GM19397 (cell line): ENCODE data around the gene PRAMEF10.
"Not testable (repeated sequence)": the region's sequence is repeated elsewhere in the genome, so short reads cannot be mapped to it uniquely, and the experiment has no call there.

ENCODE experiments used
- ATAC-seq: cut with Tn5 transposase; IDR thresholded peaks from one replicate; pipeline ENCODE4 v1.9.1; 2021; ENCODE audit warnings: mild to moderate bottlenecking, moderate library complexity; ENCODE audit not compliant: unreplicated experiment

Gene PRAMEF10

GRCh38 chr1:12898170-12898569 lies at the start of gene PRAMEF10:
TSS of gene PRAMEF10 (minus strand) at chr1:12898270. CDS start at chr1:12895847, 2,423 bp downstream.
- ATAC-seq, result not testable (repeated sequence)

- not testable (repeated sequence) for ATAC-seq
Observed at GRCh38 chr1:12947480-12947879, 49.4 kb upstream of the PRAMEF10 start, which contains the start of gene PRAMEF6. TSS of gene PRAMEF6 (minus strand) at chr1:12947580. CDS start at chr1:12942518, 5,062 bp downstream.

GRCh38 chr1:12924368-12924767 lies 26.3 kb upstream of the PRAMEF10 start:
- not testable (repeated sequence) for ATAC-seq

GRCh38 chr1:12921749-12922148 lies 23.7 kb upstream of the PRAMEF10 start:
- ATAC-seq, result not testable (repeated sequence)

- ATAC-seq, result not testable (repeated sequence)
Observed at GRCh38 chr1:12916310-12916709, 18.2 kb upstream of the PRAMEF10 start, which contains the start of gene PRAMEF7. TSS of gene PRAMEF7 (plus strand) at chr1:12916610. CDS start at chr1:12917693, 1,083 bp downstream.

GRCh38 chr1:12903793-12904572 lies 5.9 kb upstream of the PRAMEF10 start:
- not testable (repeated sequence) for ATAC-seq

- ATAC-seq, result not testable (repeated sequence)
Observed at GRCh38 chr1:12899186-12899585, 1.1 kb upstream of the PRAMEF10 start.

GRCh38 chr1:12886101-12886500 lies 12.0 kb downstream of the PRAMEF10 start, which contains the start of gene PRAMEF4:
TSS of gene PRAMEF4 (minus strand) at chr1:12886201. CDS start at chr1:12883394, 2,807 bp downstream.
- not testable (repeated sequence) for ATAC-seq

- not testable (repeated sequence) for ATAC-seq
Observed at GRCh38 chr1:12878453-12878852, 19.6 kb downstream of the PRAMEF10 start.

- not testable (repeated sequence) for ATAC-seq
Observed at GRCh38 chr1:12863131-12863880, 34.8 kb downstream of the PRAMEF10 start.

- not testable (repeated sequence) for ATAC-seq
Observed at GRCh38 chr1:12856786-12857185, 41.3 kb downstream of the PRAMEF10 start, which contains the start of gene PRAMEF2. TSS of gene PRAMEF2 (plus strand) at chr1:12857086. CDS start at chr1:12859010, 1,924 bp downstream.

- no peak for ATAC-seq
Observed at GRCh38 chr1:12851779-12852178, 46.3 kb downstream of the PRAMEF10 start.

- ATAC-seq, result not testable (repeated sequence)
Observed at GRCh38 chr1:12848620-12849019, 49.5 kb downstream of the PRAMEF10 start, which contains the start of gene HNRNPCL1. TSS of gene HNRNPCL1 (minus strand) at chr1:12848720. CDS start at chr1:12848289, 431 bp downstream.
